ENCODE measurements around the gene PRRT3. TPM values are rescaled to one million over a fixed set of nuclear protein-coding genes. Genes with fewer than 3 reads are reported as not detected.

Gene PRRT3
- total RNA-seq, 6 experiments from 2014 or later = 4.3 to 9.2 (median 7.7) TPM

GRCh38 chr3:9911863-9912262 lies 40.3 kb downstream of the PRRT3 start:
- no peak for DNase-seq
- Mint-ChIP-seq H3K4me3 (no peak overlapping the region), H3K27ac (no peak overlapping the region), H3K4me1 (ENCODE audit: low read depth) (peaks cover 23% of the 10 kb centered on the region), H3K9me3 (no peaks in the 10 kb centered on the region), H3K36me3 (ENCODE audit: low read depth) (no peaks in the 10 kb centered on the region; the same call in 1 of the 2 replicates), H3K27me3 (ENCODE audit: insufficient read depth) (peaks cover 5% of the 10 kb centered on the region)
- TF ChIP-seq CTCF (IDR thresholded peaks at IDR 0.05) = no peak

GRCh38 chr3:9909221-9910013 lies 42.8 kb downstream of the PRRT3 start:
- H3K27ac Mint-ChIP-seq = no peak overlapping the region
- H3K36me3 Mint-ChIP-seq (ENCODE audit: low read depth) = no peaks in the 10 kb centered on the region; the same call in 1 of the 2 replicates
- no peak for DNase-seq
- no peaks in the 10 kb centered on the region for H3K9me3 Mint-ChIP-seq
- H3K4me3 Mint-ChIP-seq = no peak overlapping the region
- H3K27me3 Mint-ChIP-seq (ENCODE audit: insufficient read depth) = peaks cover 5% of the 10 kb centered on the region
- H3K4me1 Mint-ChIP-seq (ENCODE audit: low read depth) = peaks cover 11% of the 10 kb centered on the region
- TF ChIP-seq CTCF (IDR thresholded peaks at IDR 0.05) = no peak

- Mint-ChIP-seq H3K36me3 (ENCODE audit: low read depth) (no peaks in the 10 kb centered on the region; the same call in 1 of the 2 replicates), H3K4me1 (ENCODE audit: low read depth) (peaks cover 20% of the 10 kb centered on the region), H3K9me3 (no peaks in the 10 kb centered on the region), H3K27ac (no peak overlapping the region), H3K4me3 (no peak overlapping the region), H3K27me3 (ENCODE audit: insufficient read depth) (peaks cover 5% of the 10 kb centered on the region)
- no peak for DNase-seq
- TF ChIP-seq CTCF (IDR thresholded peaks at IDR 0.05) = no peak
Observed at GRCh38 chr3:9908286-9908685, 43.9 kb downstream of the PRRT3 start.

- Mint-ChIP-seq H3K27ac (no peak overlapping the region), H3K27me3 (ENCODE audit: insufficient read depth) (peaks cover 5% of the 10 kb centered on the region), H3K4me1 (ENCODE audit: low read depth) (peaks cover 22% of the 10 kb centered on the region), H3K4me3 (no peak overlapping the region), H3K9me3 (no peaks in the 10 kb centered on the region), H3K36me3 (ENCODE audit: low read depth) (no peaks in the 10 kb centered on the region)
- TF ChIP-seq CTCF (IDR thresholded peaks at IDR 0.05) = no peak
- no peak for DNase-seq
Observed at GRCh38 chr3:9906480-9906879, 45.7 kb downstream of the PRRT3 start.

GRCh38 chr3:9903904-9904303 lies 48.3 kb downstream of the PRRT3 start:
- H3K4me1 Mint-ChIP-seq (ENCODE audit: low read depth) = peaks cover 29% of the 10 kb centered on the region
- H3K4me3 Mint-ChIP-seq = peak overlapping the region; percentile 56; the same call in 1 of the 2 replicates
- no peaks in the 10 kb centered on the region for H3K36me3 Mint-ChIP-seq (ENCODE audit: low read depth)
- peaks cover 2% of the 10 kb centered on the region for H3K27me3 Mint-ChIP-seq (ENCODE audit: insufficient read depth)
- TF ChIP-seq CTCF (IDR thresholded peaks at IDR 0.05) = no peak
- DNase-seq = no peak
- no peaks in the 10 kb centered on the region for H3K9me3 Mint-ChIP-seq
- peak overlapping the region; percentile 75; the same call in 1 of the 2 replicates for H3K27ac Mint-ChIP-seq
